Measurements from ENCODE around the gene DNAH2.
A peak's percentile ranks its signal among the peaks of the same experiment; 100 is the strongest.

DNA sequence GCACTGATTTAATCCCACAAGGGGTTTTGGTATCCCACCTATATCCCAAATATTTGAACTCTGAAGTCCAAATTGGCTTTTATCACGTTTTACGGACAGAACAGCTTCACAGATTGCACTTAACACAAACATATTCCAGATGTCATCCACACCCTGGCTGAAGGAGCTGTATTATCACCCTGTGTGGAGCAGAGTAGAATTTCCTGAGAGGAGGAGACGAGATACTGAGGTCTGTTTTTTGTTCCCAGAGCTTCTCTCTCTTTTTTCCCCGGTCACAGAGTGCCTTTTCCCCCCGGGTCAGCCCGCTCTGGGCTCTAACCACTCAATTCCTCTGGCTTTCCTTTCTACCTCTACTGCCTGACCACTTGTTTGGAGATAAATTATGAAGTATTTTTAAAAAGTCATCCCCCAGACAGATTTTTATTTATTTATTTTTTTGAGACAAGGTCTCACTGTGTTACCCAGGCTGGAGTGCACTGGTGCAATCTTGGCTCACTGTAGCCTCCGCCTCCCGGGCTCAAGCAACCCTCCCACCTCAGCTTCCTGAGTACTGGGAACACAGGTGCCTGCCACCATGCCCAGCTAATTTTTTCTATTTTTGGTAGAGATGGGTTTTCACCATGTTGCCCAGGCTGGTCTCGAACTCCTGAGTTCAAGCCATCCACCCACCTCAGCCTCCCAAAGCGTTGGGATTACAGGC, 30.7 kb downstream of the DNAH2 start:
- TF ChIP-seq EZH2phosphoT487 (IDR thresholded peaks at IDR 0.05; ENCODE audit: borderline replicate concordance, low read depth) (no peak), RXRA (IDR thresholded peaks at IDR 0.05; ENCODE audit: borderline replicate concordance, low read depth) (no peak), NRF1 (IDR thresholded peaks at IDR 0.05; ENCODE audit: low read depth, low read length) (no peak), POLR2AphosphoS5 (IDR thresholded peaks at IDR 0.05; ENCODE audit: low read depth, low read length) (no peak), TAF1 (IDR thresholded peaks at IDR 0.05; ENCODE audit: borderline replicate concordance, low read depth, low read length) (no peak), FOXM1 (IDR thresholded peaks at IDR 0.05; ENCODE audit: low read depth) (no peak), YY1 (IDR thresholded peaks at IDR 0.05; ENCODE audit: low read depth) (no peak), EP300 (IDR thresholded peaks at IDR 0.05; ENCODE audit: borderline replicate concordance in 1 of 2, low read depth in 1 of 2, low read length in 1 of 2) (peak in 1 of 2 experiments; percentile 54; a peak in 2 of 4 replicates), TEAD4 (IDR thresholded peaks at IDR 0.05; ENCODE audit: borderline replicate concordance, insufficient read depth) (no peak)
- TF ChIP-seq, protein P1, sequence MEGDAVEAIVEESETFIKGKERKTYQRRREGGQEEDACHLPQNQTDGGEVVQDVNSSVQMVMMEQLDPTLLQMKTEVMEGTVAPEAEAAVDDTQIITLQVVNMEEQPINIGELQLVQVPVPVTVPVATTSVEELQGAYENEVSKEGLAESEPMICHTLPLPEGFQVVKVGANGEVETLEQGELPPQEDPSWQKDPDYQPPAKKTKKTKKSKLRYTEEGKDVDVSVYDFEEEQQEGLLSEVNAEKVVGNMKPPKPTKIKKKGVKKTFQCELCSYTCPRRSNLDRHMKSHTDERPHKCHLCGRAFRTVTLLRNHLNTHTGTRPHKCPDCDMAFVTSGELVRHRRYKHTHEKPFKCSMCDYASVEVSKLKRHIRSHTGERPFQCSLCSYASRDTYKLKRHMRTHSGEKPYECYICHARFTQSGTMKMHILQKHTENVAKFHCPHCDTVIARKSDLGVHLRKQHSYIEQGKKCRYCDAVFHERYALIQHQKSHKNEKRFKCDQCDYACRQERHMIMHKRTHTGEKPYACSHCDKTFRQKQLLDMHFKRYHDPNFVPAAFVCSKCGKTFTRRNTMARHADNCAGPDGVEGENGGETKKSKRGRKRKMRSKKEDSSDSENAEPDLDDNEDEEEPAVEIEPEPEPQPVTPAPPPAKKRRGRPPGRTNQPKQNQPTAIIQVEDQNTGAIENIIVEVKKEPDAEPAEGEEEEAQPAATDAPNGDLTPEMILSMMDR (IDR thresholded peaks at IDR 0.05): no peak

Data from SK-N-SH (cell line).